Duodenal mucosa (tissue), 2 donors: ENCODE measurements around the gene NAT10.

Source experiments
- H3K27ac ChIP-seq: one replicate; pipeline ENCODE4 v1.7.0; 2013; ENCODE audit warnings: low read depth, low read length
- H3K27me3 ChIP-seq, 2 donors: one replicate each; pipeline ENCODE4 v1.7.0; 2013; ENCODE audit warnings: low read length in 2 of 2, control low read depth in 1 of 2; ENCODE audit not compliant: insufficient read depth in 2 of 2, control insufficient read depth in 1 of 2
- H3K36me3 ChIP-seq, 2 donors: one replicate each; pipeline ENCODE4 v1.7.0; 2013; ENCODE audit warnings: low read length in 2 of 2, control low read depth in 1 of 2; ENCODE audit not compliant: insufficient read depth in 2 of 2, control insufficient read depth in 1 of 2
- H3K4me1 ChIP-seq, 2 donors: one replicate each; pipeline ENCODE4 v1.7.0; 2013; ENCODE audit warnings: low read length in 2 of 2, control low read depth in 1 of 2; ENCODE audit not compliant: insufficient read depth in 2 of 2, control insufficient read depth in 1 of 2
- H3K4me3 ChIP-seq, 2 donors: one replicate each; pipeline ENCODE4 v1.7.0; 2013; ENCODE audit warnings: low read length in 2 of 2, low read depth in 1 of 2
- H3K9ac ChIP-seq, 2 donors: one replicate each; pipeline ENCODE4 v1.7.0; 2013; ENCODE audit warnings: low read length in 2 of 2, low read depth in 1 of 2
- H3K9me3 ChIP-seq, 2 donors: one replicate each; pipeline ENCODE4 v1.7.0; 2013; ENCODE audit warnings: low read length in 2 of 2, control low read depth in 1 of 2; ENCODE audit not compliant: control insufficient read depth in 1 of 2

Gene NAT10

DNA sequence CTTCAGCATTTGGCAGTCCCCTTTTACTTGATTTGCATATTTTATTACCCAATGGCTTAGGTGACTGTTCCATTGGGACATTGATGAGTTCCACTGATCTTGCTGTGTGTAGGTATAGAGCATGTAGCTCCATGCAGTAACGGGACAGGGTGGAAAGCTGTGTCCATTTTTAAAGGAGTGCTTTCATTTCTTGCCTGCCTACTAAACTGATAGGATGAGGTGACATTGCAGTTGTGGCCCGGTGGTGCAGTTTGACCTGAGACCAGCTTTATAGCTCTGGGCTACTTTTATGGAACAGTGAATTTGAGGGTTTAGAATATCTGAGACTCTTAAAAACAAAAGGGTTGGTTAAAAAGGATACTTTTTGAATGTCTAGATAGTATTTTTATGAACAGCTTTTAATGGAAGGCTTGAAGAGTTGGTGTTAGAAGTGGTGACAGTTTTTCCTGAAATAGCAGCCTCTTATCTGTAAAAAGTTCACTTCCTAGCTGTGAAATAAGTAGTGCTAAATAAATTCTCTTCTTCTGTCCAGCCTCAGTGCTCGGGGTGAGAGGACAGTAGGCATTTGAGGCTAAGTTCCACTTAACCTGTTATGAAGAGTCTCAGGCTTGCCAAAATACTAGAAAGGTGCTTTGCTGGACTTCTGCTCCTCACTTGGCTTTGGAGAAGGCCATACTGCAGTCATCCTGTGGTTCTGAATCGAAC is 27.0 kb downstream of the NAT10 start:
- Histone ChIP-seq H3K9me3 (no peaks in the 10 kb centered on the region), H3K36me3 (peaks cover 44 to 83% of the 10 kb centered on the region in 2 donors), H3K27me3 (no peaks in the 10 kb centered on the region), H3K27ac (no peak overlapping the region), H3K9ac (no peak overlapping the region), H3K4me1 (no peaks in the 10 kb centered on the region), H3K4me3 (no peak overlapping the region)

DNA sequence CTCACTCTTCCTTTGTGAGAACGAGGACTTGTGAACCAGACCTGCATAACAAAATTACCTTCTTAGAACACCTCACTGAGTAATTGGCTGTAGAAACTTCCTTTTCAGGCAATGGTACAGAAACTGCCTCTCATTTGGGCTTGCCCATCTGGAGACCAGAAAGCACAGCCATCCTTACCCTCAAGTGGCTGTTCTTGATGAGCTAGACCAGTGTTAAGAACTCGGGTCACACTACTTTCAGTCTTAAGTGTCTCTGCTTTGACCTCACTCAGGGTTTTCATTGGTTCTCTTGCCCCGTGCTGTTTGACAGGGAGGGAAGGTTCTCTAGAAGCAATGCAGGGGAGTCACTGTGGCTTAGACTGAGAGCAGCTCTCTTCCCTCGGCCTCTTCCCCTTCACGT is 29.3 kb downstream of the NAT10 start:
- Histone ChIP-seq H3K9ac (no peak overlapping the region), H3K27ac (no peak overlapping the region), H3K27me3 (no peaks in the 10 kb centered on the region), H3K4me3 (no peak overlapping the region), H3K36me3 (peaks cover 49 to 91% of the 10 kb centered on the region in 2 donors), H3K4me1 (no peaks in the 10 kb centered on the region), H3K9me3 (no peaks in the 10 kb centered on the region)

DNA sequence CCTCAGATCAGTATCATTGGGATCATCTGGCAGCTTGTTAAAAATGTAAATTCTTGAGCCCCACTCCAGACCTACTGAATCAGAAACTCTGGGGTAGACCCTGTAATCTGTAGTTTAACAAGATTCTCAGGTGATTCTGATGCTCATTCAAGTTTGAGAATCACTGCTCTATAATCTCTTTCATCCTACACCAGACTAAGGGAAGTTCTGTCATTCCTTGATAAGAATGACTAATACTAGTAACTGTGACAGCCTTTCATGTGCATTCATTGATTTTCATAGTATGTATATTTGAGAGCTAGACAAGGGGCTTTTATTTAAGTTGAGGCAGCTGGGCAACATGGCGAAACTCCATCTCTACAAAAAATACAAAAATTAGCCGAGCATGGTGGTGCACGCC is 30.0 kb downstream of the NAT10 start:
- H3K9me3 ChIP-seq: no peaks in the 10 kb centered on the region
- no peak overlapping the region for H3K4me3 ChIP-seq
- no peaks in the 10 kb centered on the region for H3K4me1 ChIP-seq
- no peak overlapping the region for H3K9ac ChIP-seq
- H3K27me3 ChIP-seq: no peaks in the 10 kb centered on the region
- no peak overlapping the region for H3K27ac ChIP-seq
- peaks cover 51 to 94% of the 10 kb centered on the region in 2 donors for H3K36me3 ChIP-seq

DNA sequence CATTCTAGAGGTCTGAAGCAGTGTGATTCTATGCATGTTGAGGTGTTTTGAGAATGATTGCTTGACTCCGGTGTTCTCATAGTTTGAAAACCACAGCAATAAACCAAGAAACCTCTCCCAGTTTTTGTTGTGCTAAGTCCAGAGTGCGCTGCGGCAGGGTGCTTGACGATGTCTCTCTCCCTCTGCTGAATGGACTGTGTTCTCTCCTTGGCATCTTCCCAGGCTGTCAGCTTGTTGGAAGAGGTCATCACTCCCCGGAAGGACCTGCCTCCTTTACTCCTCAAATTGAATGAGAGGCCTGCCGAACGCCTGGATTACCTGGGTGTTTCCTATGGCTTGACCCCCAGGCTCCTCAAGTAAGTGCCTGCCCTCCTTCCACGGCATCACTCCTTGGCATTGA is 31.0 kb downstream of the NAT10 start:
- Histone ChIP-seq H3K4me3 (no peak overlapping the region), H3K9me3 (no peaks in the 10 kb centered on the region), H3K36me3 (peaks cover 53 to 94% of the 10 kb centered on the region in 2 donors), H3K9ac (no peak overlapping the region), H3K27ac (no peak overlapping the region), H3K27me3 (no peaks in the 10 kb centered on the region), H3K4me1 (no peaks in the 10 kb centered on the region)

DNA sequence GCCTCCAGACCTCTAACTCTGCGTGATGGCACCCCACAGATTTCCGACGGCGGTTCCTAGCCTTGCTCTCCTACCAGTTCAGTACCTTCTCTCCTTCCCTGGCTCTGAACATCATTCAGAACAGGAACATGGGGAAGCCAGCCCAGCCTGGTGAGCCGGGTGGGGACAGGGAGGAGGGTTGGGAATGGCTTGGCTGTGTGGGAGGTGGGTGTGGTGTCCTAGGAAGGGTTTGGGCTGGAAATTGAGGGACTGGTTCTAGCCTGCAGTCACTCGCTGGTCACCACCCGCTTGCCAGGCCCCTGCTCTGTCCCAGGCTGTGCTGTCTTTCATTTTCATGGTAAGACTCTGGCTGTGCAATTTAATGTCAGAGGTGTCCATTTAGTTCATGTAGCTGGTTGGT is 33.9 kb downstream of the NAT10 start:
- H3K27ac ChIP-seq: no peak overlapping the region
- no peaks in the 10 kb centered on the region for H3K9me3 ChIP-seq
- H3K4me3 ChIP-seq: no peak overlapping the region
- H3K9ac ChIP-seq: no peak overlapping the region
- peaks cover 59 to 97% of the 10 kb centered on the region in 2 donors for H3K36me3 ChIP-seq
- no peaks in the 10 kb centered on the region for H3K27me3 ChIP-seq
- H3K4me1 ChIP-seq: no peaks in the 10 kb centered on the region

DNA sequence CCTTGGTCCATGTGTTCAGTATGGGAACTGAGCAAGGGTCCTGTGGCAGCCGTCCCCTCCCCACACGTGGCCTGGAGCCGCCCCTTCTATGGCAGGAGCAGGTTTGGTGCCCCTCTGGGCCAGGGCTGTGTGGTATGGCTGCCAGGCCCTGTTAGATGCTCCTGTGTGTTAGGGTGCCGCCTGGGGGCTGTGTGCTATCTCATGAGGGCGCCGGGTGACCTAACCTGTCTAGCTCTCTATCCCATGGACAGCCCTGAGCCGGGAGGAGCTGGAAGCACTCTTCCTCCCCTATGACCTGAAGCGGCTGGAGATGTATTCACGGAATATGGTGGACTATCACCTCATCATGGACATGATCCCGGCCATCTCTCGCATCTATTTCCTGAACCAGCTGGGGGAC is 34.7 kb downstream of the NAT10 start:
- H3K9ac ChIP-seq: no peak overlapping the region
- H3K9me3 ChIP-seq: no peaks in the 10 kb centered on the region
- H3K4me1 ChIP-seq: no peaks in the 10 kb centered on the region
- H3K27me3 ChIP-seq: no peaks in the 10 kb centered on the region
- H3K4me3 ChIP-seq: no peak overlapping the region
- H3K36me3 ChIP-seq: peaks cover 61 to 97% of the 10 kb centered on the region in 2 donors
- no peak overlapping the region for H3K27ac ChIP-seq

DNA sequence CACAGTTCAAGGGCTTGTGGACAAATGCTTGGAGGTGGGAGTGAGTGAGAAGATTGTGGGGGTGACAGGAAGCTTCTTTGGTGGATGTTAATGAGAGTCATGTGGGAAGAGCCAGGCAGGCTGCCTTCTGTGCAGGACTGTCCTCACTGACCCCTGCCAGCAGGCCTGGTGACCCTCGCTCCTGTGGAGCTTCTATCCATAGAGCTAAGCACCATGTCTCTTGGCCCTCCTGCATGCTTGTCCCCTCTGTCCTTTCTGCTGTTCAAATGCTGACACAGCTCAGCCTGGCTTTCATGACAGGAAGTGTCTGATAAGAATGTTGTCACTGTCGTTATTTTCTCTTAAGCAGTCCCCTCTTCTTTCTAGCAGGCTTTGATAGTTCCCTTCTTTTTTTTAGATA is 37.6 kb downstream of the NAT10 start:
- Histone ChIP-seq H3K9ac (no peak overlapping the region), H3K4me3 (no peak overlapping the region), H3K36me3 (peaks cover 49 to 98% of the 10 kb centered on the region in 2 donors), H3K27ac (no peak overlapping the region), H3K27me3 (no peaks in the 10 kb centered on the region), H3K4me1 (no peaks in the 10 kb centered on the region), H3K9me3 (no peaks in the 10 kb centered on the region)

DNA sequence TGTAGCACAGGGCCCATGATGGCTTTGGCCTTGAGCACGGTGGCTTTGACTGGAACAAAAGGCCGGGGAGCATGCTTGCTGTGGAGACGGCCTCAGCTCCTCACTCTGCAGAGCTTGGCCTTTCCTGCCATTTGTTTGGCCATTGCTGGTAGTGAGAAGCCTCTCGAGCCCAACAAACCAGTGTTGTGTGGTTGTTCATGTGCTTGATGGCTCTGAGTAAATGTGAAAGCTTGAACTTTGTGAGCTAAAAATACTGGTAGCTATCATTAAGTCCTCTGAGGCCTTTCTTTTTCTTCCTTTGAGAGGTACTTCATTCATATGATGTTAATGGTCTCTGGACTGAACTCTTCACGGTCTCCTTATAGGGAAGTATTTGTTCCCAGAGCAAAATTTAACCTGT is 39.6 kb downstream of the NAT10 start:
- H3K9ac ChIP-seq: no peak overlapping the region
- peaks cover 1% of the 10 kb centered on the region in 2 donors for H3K4me1 ChIP-seq
- H3K27ac ChIP-seq: no peak overlapping the region
- no peaks in the 10 kb centered on the region for H3K9me3 ChIP-seq
- peaks cover 44 to 93% of the 10 kb centered on the region in 2 donors for H3K36me3 ChIP-seq
- no peaks in the 10 kb centered on the region for H3K27me3 ChIP-seq
- H3K4me3 ChIP-seq: no peak overlapping the region

DNA sequence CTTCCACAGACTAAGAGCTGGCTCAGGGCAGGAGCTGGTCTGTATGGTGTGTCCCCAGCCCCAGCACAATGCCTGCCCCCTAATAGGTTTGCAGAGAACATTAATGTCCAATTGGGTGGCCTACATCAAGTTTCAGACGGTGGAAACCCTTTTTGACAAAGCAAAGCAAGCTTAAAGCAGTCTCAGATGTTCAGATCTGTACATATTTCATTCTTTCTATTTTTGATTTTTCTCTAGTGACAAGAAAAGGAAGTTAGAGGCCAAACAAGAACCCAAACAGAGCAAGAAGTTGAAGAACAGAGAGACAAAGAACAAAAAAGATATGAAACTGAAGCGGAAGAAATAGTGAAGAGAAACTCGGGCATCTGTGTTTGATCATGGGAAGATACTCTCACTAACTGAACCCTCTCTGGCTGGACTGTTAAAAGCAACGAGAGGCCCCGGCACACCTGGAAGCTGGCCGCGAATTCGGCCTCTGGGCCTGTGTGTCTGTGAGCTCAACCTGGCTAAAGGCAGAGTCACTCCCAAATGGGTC is 40.5 kb downstream of the NAT10 start:
- peaks cover 8 to 10% of the 10 kb centered on the region in 2 donors for H3K4me1 ChIP-seq
- peaks cover 35 to 85% of the 10 kb centered on the region in 2 donors for H3K36me3 ChIP-seq

DNA sequence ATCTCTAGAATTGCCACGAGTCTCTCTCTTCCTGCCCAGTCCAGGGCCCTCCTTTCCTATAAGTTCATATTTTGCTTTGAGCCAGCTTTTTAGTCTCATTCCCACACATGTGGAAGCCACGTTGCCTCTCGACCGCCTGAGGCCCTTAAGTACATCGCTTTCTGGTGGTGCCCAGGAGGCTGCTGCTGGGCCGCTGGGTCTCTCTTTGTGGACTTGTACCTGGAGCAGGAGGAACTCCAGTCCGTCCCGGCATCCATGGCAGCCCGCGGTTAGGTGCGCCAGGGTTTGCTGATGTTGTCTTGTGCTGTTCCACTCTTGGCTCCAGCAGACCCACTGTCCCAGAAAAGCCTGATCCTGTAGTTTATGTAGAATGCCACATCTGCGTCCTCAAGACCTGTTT is 41.0 kb downstream of the NAT10 start:
- H3K9ac ChIP-seq: no peak overlapping the region
- no peaks in the 10 kb centered on the region for H3K27me3 ChIP-seq
- peaks cover 13 to 15% of the 10 kb centered on the region in 2 donors for H3K4me1 ChIP-seq
- no peak overlapping the region for H3K27ac ChIP-seq
- H3K4me3 ChIP-seq: no peak overlapping the region
- H3K9me3 ChIP-seq: no peaks in the 10 kb centered on the region
- peaks cover 31 to 80% of the 10 kb centered on the region in 2 donors for H3K36me3 ChIP-seq

More for the DNA sequence above, 40.5 kb downstream of the NAT10 start:
- no peaks in the 10 kb centered on the region for H3K9me3 ChIP-seq
- H3K27ac ChIP-seq: no peak overlapping the region
- no peak overlapping the region for H3K9ac ChIP-seq
- H3K4me3 ChIP-seq: no peak overlapping the region
- no peaks in the 10 kb centered on the region for H3K27me3 ChIP-seq
